Activated gamma-delta T cell (primary cell): ENCODE measurements around the gene CDK5RAP2.
"Not testable (repeated sequence)": the region's sequence is repeated elsewhere in the genome, so short reads cannot be mapped to it uniquely, and the experiment has no call there.

Source experiments
- DNase-seq: peaks from one replicate; lab custom pipeline; 2025; lab: John Stamatoyannopoulos, UW

The CDK5RAP2 gene

DNA sequence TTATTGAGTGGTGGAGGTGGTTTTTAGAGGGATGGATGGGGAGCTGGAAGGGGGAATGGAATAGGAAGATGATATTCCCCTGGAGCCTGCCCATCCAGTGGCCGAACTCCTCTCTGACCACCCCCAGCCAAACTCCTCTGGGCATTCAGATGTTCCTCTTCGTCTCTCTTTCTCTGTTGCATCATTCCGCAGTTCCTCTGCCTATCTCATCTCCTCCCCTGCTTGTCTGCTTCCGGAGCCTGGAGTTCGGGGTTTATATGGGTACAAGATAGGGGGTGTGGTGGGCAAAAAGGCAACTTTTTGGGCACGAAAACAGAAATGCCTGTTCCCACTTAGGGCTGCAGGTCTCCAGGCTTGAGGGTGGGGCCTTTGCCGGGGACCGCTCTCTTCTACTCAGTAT is 12.2 kb upstream of the CDK5RAP2 start:
- no peak for DNase-seq

DNA sequence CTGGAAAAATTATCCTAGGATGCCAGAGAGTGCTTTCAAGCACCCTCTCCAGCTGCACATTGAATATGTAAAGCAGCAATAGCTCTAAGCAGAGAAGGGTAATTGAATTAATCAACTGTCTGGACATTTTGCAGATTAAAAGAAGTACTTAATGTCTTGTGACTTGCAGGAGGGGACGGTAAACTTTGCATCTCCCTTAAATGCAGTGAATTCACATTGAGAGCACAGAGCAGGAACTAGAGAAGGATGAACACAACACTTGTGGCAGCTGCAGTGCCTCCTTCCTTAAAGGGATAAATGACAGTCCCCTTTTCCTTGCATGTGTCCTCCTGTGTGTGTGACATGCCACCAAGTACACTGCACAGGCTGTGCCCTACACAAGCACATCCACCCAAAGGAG is 7.4 kb upstream of the CDK5RAP2 start:
- DNase-seq, result no peak

DNA sequence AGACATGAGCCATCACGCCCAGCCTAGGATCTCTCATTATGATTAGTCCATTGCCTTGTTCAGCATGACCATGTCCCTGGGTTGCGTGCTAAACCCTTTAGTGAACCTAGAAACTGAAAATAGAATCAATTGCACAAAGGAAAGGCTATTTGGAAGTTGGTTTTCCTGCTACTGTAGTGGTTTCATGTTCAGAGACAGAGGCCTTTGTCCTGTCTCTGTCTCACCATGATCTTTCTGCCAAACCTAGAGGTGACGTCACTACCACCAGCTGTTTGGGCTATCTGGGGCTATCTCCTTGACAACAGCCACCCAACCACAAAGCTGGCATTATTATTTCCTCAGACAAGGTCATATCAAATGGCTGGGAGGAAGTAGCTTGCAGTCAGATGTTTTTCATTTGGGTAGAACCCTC is 4.0 kb upstream of the CDK5RAP2 start:
- no peak for DNase-seq

DNA sequence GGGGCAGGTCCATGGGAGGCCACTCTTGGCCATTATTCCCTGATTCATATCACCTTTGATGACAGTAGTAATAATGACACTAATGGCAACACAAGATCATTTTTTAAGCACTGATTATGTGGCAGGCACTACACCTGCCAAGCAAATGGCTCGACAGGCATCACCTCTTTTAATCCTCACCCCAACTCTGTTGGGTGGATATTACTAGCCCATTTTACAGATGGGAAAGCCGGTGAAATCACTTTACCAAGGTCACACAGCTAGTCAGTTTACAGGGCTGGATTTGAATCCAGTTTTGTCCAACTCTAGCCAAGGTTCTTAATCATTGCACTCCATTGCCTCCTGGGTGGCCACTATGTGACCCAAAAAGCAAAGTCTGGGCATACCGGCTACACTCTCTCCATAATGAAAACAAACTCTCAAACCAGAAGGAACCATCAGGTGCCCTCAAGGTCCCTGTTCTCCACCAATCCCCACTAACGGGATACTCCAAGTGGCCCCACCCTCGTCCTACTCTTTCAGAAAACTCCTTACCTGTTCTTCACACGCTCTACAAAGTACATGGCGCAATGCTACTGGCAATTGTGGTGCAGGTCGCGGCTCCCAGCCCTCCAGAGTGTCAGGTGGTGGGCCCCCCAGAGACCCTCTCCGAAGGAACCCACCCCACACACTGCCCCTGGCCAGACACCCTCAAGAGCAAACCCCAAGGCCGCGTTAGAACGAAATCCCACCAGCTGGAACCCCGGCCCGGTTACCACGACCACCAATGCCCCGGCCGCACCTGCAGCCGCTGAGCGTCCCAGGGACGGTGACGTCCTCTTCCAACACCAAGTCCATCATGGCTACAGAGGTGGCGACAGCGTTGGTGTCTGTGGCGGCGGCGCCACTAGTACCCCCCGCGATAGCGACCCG is 572 bp downstream of the CDK5RAP2 start:
- no peak for DNase-seq

DNA sequence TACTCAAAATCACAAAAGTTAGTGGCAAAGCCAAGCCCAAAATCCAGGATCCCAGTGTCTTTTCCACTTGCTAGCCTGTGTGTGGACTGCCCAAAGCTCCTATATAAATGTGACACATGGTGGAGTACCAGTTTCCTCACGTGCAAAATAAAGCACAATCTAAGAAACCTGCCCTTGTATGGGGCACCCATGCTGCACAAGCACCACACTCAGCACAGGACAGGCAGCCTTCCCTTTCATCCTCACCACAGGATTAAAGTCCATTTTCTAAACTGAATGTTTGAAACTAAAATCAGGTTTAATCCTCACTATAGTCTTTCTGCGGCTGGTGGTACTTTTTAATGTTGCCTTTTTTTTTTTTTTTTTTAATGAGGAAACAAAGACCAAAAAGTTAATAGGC is 5.5 kb downstream of the CDK5RAP2 start:
- DNase-seq, result no peak

GRCh38 chr9:120572472-120572871 is 7.5 kb downstream of the CDK5RAP2 start:
- DNase-seq, result no peak

DNA sequence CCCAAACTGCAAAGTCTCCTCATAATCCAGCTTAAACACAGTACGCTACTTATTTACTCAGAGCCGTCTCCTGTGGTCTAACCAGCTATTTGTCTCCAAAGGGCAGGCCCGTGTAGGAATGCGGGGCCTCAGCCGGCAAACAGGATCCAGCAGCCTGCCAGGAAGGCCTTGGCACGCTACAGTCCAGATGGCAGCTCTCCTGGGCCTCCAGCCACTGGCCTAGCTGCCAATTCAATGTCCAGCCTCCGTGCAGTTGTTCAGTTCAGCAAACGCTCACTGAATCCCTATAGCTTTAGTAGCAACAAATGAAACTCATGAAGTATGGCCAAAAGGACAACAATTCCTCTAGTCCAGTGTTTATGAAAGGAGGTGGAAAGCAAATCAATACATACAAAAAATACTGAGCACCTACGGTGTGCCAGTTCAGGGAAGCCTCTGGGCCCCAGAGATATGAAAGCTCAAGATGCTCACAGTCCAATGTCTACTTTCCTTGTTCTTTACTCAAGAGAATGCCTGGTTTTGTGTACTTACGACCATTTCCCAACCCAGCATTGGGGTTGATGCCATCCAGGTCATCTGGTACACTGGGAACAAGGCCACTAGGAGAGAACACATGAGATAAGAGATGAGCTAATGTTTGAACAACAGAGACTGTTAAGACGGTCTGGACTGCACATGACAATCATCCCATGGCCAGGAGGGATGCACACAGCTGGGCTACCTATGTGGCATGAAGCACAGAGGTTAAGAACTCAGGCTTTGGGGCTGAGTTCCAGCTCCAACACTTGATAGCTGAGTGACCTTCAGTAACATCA is 8.3 kb downstream of the CDK5RAP2 start:
- no peak for DNase-seq

GRCh38 chr9:120570296-120570695 is 9.7 kb downstream of the CDK5RAP2 start:
- DNase-seq, result no peak

- no peak for DNase-seq
These were observed 10.4 kb downstream of the CDK5RAP2 start for GRCh38 chr9:120569556-120569955.

- no peak for DNase-seq
These were observed 11.2 kb downstream of the CDK5RAP2 start for GRCh38 chr9:120568816-120569215.

DNA sequence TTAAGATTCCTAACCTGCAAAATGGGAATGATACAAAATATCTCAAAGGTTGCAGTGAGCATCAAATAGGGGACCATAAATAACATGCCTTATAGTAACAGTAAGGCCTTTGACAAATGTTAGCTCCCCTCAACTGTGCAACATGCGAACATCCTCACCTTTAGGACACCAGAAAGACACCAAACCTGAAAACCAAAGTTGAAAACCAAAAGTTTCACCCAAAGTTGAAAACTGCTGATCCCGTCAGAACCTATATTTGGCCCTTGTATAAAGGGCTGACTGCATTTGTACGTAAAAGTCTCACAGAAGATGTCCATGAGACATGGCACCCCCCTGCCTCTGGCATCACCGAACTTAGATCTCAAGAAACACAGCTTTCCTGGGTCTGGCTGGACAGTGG is 12.1 kb downstream of the CDK5RAP2 start:
- no peak for DNase-seq

DNA sequence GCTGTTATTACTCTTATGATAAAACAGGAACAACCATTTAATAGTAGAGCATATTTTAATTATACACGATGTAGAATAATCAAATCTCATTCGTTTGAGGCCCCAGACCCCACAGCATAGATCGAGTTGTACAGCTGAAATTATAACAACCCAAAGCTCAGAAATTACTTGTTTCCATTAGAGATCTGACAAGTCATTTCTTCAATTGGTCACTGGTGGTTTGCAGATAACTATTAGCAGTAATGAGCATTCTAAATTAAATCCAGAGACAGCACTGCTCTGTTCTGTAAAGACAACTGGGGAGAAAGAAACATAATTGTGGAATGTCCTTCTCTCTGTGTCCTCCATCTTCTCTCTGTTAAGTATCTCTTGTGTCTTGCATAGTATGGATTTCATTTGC is 12.9 kb downstream of the CDK5RAP2 start:
- no peak for DNase-seq

DNA sequence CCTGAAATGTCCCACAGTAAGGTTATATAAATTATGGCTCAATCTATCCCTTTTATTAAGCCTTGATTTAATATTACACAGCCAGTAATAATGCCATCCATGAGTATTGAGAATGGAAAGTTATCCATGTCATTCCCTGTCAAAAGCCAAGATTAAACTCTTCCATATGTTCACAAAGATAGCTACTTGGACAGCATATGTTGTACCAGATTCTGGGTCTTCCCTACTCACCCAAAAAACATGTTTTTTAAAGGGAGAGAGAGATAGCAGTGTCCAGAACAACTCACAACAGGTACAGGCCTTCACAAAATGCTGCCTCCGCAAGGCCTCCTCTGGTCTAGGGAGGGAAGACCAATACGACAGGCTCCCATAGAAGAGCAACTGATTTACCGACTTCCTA is 15.4 kb downstream of the CDK5RAP2 start:
- no peak for DNase-seq

GRCh38 chr9:120562861-120563443 is 17.0 kb downstream of the CDK5RAP2 start:
- no peak for DNase-seq

GRCh38 chr9:120561709-120562108 is 18.3 kb downstream of the CDK5RAP2 start:
- no peak for DNase-seq

DNA sequence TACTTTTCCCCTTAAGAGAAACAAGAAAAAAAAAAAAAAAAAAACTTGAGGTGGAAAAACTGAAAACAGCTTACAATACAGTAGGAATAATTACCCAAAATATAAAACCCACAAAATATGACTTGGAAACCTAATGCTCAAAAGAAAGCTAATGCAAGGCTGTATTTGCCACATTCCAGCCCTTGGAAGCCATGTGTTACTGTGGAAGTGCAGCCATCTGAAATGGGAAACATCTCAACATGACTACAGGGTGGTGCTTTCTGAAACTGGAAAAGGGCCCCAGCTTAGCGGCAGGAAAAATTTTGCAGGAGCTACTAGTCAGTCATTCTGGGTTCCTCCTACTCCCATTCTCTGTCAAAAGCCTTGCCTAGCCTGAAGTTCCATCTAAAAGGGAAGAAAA is 20.4 kb downstream of the CDK5RAP2 start:
- no peak for DNase-seq

GRCh38 chr9:120558454-120558853 is 21.5 kb downstream of the CDK5RAP2 start:
- DNase-seq, result no peak

DNA sequence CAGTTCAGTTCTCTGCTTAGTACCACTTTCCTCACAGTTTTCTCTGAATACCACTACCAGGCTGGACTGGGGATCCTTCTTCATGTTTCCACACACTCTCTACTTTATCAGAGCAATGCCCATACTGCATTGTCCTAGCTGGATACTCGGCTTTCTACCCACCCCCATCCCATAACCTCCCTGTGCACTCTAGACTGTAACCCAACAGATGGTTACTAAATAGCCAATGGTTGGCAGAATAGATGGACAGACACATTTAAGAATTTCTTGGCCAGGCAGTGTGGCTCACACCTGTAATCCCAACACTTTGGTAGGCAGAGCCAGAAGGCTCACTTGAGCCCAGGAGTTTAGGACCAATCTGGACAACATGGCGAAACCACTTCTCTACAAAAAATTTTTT is 22.8 kb downstream of the CDK5RAP2 start:
- no peak for DNase-seq

GRCh38 chr9:120556775-120557174 is 23.2 kb downstream of the CDK5RAP2 start:
- no peak for DNase-seq

- DNase-seq, result no peak
These were observed 24.1 kb downstream of the CDK5RAP2 start for GRCh38 chr9:120555839-120556238.

DNA sequence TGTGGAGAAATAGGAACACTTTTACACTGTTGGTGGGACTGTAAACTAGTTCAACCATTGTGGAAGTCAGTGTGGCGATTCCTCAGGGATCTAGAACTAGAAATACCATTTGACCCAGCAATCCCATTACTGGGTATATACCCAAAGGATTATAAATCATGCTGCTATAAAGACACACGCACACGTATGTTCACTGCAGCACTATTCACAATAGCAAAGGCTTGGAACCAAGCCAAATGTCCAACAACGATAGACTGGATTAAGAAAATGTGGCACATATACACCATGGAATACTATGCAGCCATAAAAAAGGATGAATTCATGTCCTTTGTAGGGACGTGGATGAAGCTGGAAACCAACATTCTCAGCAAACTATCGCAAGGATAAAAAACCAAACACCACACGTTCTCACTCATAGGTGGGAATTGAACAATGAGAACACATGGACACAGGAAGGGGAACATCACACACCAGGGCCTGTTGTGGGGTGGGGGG is 27.7 kb downstream of the CDK5RAP2 start:
- not testable (repeated sequence) for DNase-seq
